Measurements from ENCODE around the gene ARHGAP26. TPM values are rescaled to one million over a fixed set of nuclear protein-coding genes. Genes with fewer than 3 reads are reported as not detected.

Gene ARHGAP26
- total RNA-seq, 6 experiments from 2014 or later = 6.7 to 14.5 (median 8.3) TPM

- Histone ChIP-seq H3K4me3 (no peak overlapping the region), H3K27me3 (no peaks in the 10 kb centered on the region), H3K4me1 (peaks cover 0 to 12% (median 2%) of the 10 kb centered on the region in 4 donors), H3K9me3 (no peaks in the 10 kb centered on the region), H3K36me3 (no peaks in the 10 kb centered on the region), H3K27ac (no peak overlapping the region)
- DNase-seq (no peak), ATAC-seq (peak; percentile 63 to 79 (median 69))
- intact Hi-C loops (cut with DNase I) = no loop called here
- TF ChIP-seq, protein P1, sequence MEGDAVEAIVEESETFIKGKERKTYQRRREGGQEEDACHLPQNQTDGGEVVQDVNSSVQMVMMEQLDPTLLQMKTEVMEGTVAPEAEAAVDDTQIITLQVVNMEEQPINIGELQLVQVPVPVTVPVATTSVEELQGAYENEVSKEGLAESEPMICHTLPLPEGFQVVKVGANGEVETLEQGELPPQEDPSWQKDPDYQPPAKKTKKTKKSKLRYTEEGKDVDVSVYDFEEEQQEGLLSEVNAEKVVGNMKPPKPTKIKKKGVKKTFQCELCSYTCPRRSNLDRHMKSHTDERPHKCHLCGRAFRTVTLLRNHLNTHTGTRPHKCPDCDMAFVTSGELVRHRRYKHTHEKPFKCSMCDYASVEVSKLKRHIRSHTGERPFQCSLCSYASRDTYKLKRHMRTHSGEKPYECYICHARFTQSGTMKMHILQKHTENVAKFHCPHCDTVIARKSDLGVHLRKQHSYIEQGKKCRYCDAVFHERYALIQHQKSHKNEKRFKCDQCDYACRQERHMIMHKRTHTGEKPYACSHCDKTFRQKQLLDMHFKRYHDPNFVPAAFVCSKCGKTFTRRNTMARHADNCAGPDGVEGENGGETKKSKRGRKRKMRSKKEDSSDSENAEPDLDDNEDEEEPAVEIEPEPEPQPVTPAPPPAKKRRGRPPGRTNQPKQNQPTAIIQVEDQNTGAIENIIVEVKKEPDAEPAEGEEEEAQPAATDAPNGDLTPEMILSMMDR (IDR thresholded peaks at IDR 0.05) = no peak
- TF ChIP-seq POLR2A (IDR thresholded peaks at IDR 0.05) = no peak
- 94% methylated on average over 3 of the region's 3 CpGs for WGBS (ENCODE audit: insufficient coverage, low coverage, low lambda C conversion rate, missing lambda C conversion rate)
These were observed 399.0 kb downstream of the ARHGAP26 start for GRCh38 chr5:143168921-143169810.

- DNase-seq (no peak), ATAC-seq (no peak)
- Histone ChIP-seq H3K27me3 (no peaks in the 10 kb centered on the region), H3K36me3 (no peaks in the 10 kb centered on the region), H3K4me3 (no peak overlapping the region), H3K4me1 (peaks cover 0 to 12% (median 2%) of the 10 kb centered on the region in 4 donors), H3K9me3 (no peaks in the 10 kb centered on the region), H3K27ac (no peak overlapping the region)
- no peak for TF ChIP-seq POLR2A (IDR thresholded peaks at IDR 0.05)
- TF ChIP-seq, protein P1 (IDR thresholded peaks at IDR 0.05) = no peak
- 92% methylated on average over 2 of the region's 3 CpGs for whole genome bisulfite sequencing (ENCODE audit: insufficient coverage, low coverage, low lambda C conversion rate, missing lambda C conversion rate)
- intact Hi-C loops (cut with DNase I) = no loop called here
These were observed 399.9 kb downstream of the ARHGAP26 start for GRCh38 chr5:143170104-143170503.

DNA sequence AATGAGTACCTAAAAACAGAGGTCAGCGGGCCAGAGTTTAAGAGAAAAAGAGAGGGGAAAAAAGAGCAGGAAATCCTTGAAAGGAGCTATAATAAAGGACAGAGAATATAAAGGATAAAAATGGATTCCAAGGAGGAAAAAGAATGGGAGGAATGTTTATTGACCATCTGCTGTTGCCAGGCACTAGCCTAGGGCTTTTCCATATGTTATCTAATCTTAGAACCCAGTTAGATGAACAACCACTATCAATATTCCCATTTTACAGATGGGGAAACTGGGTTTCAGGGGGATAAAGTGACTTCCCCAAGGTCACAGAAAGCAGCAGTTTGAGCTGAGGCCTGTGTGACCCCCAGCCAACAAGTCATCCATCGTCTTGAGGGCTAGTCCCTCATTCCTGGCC, 400.8 kb downstream of the ARHGAP26 start:
- intact Hi-C loops (cut with DNase I) = no loop called here
- no peak overlapping the region for H3K4me3 ChIP-seq
- H3K4me1 ChIP-seq = peaks cover 0 to 12% (median 2%) of the 10 kb centered on the region in 4 donors
- TF ChIP-seq POLR2A (IDR thresholded peaks at IDR 0.05) = no peak
- TF ChIP-seq, protein P1 (IDR thresholded peaks at IDR 0.05) = no peak
- no peak overlapping the region for H3K27ac ChIP-seq
- no peaks in the 10 kb centered on the region for H3K9me3 ChIP-seq
- ATAC-seq (no peak), DNase-seq (no peak)
- WGBS (ENCODE audit: insufficient coverage, low coverage, low lambda C conversion rate, missing lambda C conversion rate) = 91% methylated on average over 1 of the region's 2 CpGs
- no peaks in the 10 kb centered on the region for H3K36me3 ChIP-seq
- H3K27me3 ChIP-seq = no peaks in the 10 kb centered on the region

DNA sequence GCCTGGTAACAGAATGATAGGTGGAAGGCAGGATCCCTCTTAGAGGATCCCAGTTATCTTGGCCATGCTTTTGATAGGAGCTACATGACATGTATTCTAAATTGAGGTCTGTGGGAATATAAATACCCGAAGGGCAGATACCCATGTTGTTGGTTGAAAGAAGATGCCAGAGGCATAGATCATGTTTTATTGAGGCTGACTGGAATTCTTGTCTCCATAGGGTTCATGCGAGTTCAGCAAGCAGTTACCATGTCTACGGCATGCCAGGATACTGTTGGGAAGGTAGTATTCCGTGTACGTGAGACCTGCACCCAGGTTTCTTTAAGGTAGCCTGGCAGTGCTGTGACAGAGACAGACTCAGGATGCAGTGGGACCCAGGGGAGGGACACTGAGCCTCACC, 402.6 kb downstream of the ARHGAP26 start:
- H3K4me1 ChIP-seq = no peaks in the 10 kb centered on the region
- TF ChIP-seq, protein P1 (IDR thresholded peaks at IDR 0.05) = no peak
- TF ChIP-seq POLR2A (IDR thresholded peaks at IDR 0.05) = no peak
- intact Hi-C loops (cut with DNase I) = no loop called here
- ATAC-seq (no peak), DNase-seq (no peak)
- no peaks in the 10 kb centered on the region for H3K9me3 ChIP-seq
- H3K27me3 ChIP-seq = no peaks in the 10 kb centered on the region
- 100% methylated on average over 4 of the region's 5 CpGs for WGBS (ENCODE audit: insufficient coverage, low coverage, low lambda C conversion rate, missing lambda C conversion rate)
- no peaks in the 10 kb centered on the region for H3K36me3 ChIP-seq
- no peak overlapping the region for H3K27ac ChIP-seq
- no peak overlapping the region for H3K4me3 ChIP-seq
